Glutamatergic neuron (in vitro differentiated cells): ENCODE results near the gene ANKMY1. TPM values are rescaled to one million over a fixed set of nuclear protein-coding genes. Genes with fewer than 3 reads are reported as not detected.

ENCODE experiments used
- DNase-seq: peaks from one replicate; pipeline ENCODE4 v3.0.0; 2022
- H3K27ac Mint-ChIP-seq: one replicate; pipeline ENCODE4 v1.8.0; 2020; ENCODE audit warnings: mild to moderate bottlenecking, mixed read lengths, inconsistent platforms; ENCODE audit not compliant: unreplicated experiment
- H3K27me3 Mint-ChIP-seq: one replicate; pipeline ENCODE4 v1.8.0; 2020; ENCODE audit warnings: mild to moderate bottlenecking, moderate library complexity, mixed read lengths, inconsistent platforms; ENCODE audit not compliant: unreplicated experiment
- H3K36me3 Mint-ChIP-seq: one replicate; pipeline ENCODE4 v1.8.0; 2020; ENCODE audit warnings: mild to moderate bottlenecking, mixed read lengths, inconsistent platforms; ENCODE audit not compliant: unreplicated experiment
- H3K4me1 Mint-ChIP-seq: one replicate; pipeline ENCODE4 v1.8.0; 2020; ENCODE audit warnings: mild to moderate bottlenecking, low read depth, mixed read lengths, inconsistent platforms; ENCODE audit not compliant: unreplicated experiment
- H3K4me3 Mint-ChIP-seq: one replicate; pipeline ENCODE4 v1.8.0; 2020; ENCODE audit warnings: mild to moderate bottlenecking, mixed read lengths, inconsistent platforms; ENCODE audit not compliant: unreplicated experiment
- H3K9me3 Mint-ChIP-seq: one replicate; pipeline ENCODE4 v1.8.0; 2020; ENCODE audit warnings: mild to moderate bottlenecking, moderate library complexity, mixed read lengths, inconsistent platforms; ENCODE audit not compliant: unreplicated experiment
- total RNA-seq: library from RNA; stranded (reverse); fragmentation: NEBNext Ultra II Directional; extraction: Animal tissue kit (Norgen Biotek cat#: 25700); gene quantifications from one replicate; pipeline ENCODE4 v1.2.1, GENCODE V29; 2021; ENCODE audit not compliant: unreplicated experiment
- TF ChIP-seq, protein P1 (sequence below): fragments of 200-600 bp; sonication (generic); IDR thresholded peaks from one replicate; pipeline ENCODE4 v1.5.0; 2021; ENCODE audit not compliant: partially characterized antibody, unreplicated experiment

Gene ANKMY1
- total RNA-seq, 1 donor from 2014 or later = 9.0 TPM

DNA sequence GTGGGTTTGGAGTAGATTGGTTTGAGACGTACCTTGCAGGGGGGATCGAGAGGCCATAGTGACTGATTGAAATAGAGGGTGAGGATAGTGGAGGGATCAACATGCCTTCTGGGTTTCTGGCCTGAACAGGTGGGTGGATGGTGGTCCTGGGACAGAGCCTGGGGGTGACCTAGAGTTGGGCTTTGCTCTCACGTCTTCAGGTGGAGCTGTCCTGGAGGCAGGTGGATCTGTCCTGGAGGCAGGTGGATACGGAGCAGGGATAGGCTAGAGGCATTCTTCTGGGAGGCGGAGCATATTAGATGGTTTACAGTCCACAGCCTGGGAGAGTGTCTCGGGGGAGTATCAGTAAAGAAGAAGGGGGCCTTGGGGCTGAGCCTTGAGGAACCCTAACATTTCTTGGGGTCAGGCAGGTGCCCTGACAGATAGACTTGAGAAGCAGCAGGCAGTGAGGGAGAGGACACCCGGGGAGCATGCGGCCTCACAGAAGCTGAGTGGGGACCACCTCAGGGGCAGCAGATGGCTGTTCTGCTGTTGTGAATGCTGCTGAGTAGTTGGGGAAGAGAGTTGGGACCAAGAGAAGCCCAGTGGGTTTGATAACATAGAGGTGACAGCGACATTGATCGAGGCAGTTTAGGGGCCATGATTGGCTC, 30.3 kb upstream of the ANKMY1 start:
- H3K27me3 Mint-ChIP-seq = peaks cover 13% of the 10 kb centered on the region
- peaks cover 19% of the 10 kb centered on the region for H3K4me1 Mint-ChIP-seq
- H3K9me3 Mint-ChIP-seq = peaks cover 29% of the 10 kb centered on the region
- TF ChIP-seq, protein P1, sequence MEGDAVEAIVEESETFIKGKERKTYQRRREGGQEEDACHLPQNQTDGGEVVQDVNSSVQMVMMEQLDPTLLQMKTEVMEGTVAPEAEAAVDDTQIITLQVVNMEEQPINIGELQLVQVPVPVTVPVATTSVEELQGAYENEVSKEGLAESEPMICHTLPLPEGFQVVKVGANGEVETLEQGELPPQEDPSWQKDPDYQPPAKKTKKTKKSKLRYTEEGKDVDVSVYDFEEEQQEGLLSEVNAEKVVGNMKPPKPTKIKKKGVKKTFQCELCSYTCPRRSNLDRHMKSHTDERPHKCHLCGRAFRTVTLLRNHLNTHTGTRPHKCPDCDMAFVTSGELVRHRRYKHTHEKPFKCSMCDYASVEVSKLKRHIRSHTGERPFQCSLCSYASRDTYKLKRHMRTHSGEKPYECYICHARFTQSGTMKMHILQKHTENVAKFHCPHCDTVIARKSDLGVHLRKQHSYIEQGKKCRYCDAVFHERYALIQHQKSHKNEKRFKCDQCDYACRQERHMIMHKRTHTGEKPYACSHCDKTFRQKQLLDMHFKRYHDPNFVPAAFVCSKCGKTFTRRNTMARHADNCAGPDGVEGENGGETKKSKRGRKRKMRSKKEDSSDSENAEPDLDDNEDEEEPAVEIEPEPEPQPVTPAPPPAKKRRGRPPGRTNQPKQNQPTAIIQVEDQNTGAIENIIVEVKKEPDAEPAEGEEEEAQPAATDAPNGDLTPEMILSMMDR = no peak
- H3K4me3 Mint-ChIP-seq = peak overlapping the region; percentile 84
- peak overlapping the region; percentile 44 for H3K27ac Mint-ChIP-seq
- H3K36me3 Mint-ChIP-seq = no peaks in the 10 kb centered on the region
- DNase-seq = no peak

GRCh38 chr2:240586919-240587800, 29.4 kb upstream of the ANKMY1 start:
- peaks cover 26% of the 10 kb centered on the region for H3K4me1 Mint-ChIP-seq
- peak; percentile 47 for DNase-seq
- H3K9me3 Mint-ChIP-seq = peaks cover 30% of the 10 kb centered on the region
- H3K36me3 Mint-ChIP-seq = peaks cover 6% of the 10 kb centered on the region
- TF ChIP-seq, protein P1 = no peak
- peak overlapping the region; percentile 84 for H3K4me3 Mint-ChIP-seq
- H3K27ac Mint-ChIP-seq = peak overlapping the region; percentile 33
- H3K27me3 Mint-ChIP-seq = peaks cover 13% of the 10 kb centered on the region

DNA sequence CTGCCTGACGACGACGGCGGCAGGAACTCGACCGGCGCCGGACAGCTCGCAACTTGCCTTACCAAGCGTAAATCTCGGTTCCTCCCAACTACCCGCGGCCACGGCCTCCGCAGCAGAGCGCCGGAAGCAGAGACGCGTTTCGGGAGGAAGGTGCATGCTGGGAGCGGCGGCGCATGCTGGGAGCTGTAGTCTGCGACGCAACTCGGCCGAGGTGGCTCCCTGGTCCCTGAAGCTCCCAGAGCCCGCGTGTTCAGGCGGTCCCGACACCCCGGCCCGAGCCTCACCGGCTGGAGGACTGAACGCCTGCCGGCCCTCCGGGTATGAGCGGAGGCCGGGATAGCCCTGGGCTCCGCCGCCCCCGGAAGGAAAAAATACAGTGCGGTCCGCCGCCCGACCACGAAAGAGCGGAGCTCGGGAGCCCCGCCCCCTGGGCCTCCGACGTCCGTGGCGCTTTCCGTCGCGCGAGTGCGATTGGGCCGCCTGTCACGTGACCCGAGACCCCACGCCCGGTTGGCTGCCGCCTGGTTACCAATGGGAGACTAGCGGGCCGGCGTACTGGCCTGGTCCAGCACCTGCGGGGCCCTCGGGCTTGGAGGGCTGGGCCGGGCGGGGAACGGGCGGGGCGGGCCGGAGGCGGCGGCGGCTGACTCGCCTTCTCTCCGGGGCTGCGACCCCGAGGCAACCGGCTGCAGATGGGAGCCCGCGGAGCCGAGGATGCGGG, 28.6 kb upstream of the ANKMY1 start, which contains the start of gene CAPN10:
CAPN10 (plus strand) TSS at position 537 of the 721 bp plus-strand sequence; CDS start at position 715, 178 bp downstream.
- Mint-ChIP-seq H3K4me1 (peaks cover 28% of the 10 kb centered on the region), H3K9me3 (peaks cover 36% of the 10 kb centered on the region), H3K27ac (peak within 1 kb of the TSS; percentile 97), H3K36me3 (peaks cover 14% of the 10 kb centered on the region), H3K27me3 (peaks cover 13% of the 10 kb centered on the region), H3K4me3 (peak within 1 kb of the TSS; percentile 96)
- TF ChIP-seq, protein P1 = no peak
- peak; percentile 98 for DNase-seq

- H3K27ac Mint-ChIP-seq = peak overlapping the region; percentile 97
- H3K36me3 Mint-ChIP-seq = peaks cover 19% of the 10 kb centered on the region
- H3K4me3 Mint-ChIP-seq = peak overlapping the region; percentile 96
- peak; percentile 11 for DNase-seq
- peaks cover 28% of the 10 kb centered on the region for H3K4me1 Mint-ChIP-seq
- TF ChIP-seq, protein P1 = no peak
- peaks cover 36% of the 10 kb centered on the region for H3K9me3 Mint-ChIP-seq
- peaks cover 13% of the 10 kb centered on the region for H3K27me3 Mint-ChIP-seq
Measured at GRCh38 chr2:240585681-240586197, 28.0 kb upstream of the ANKMY1 start.
